ENCODE measurements around the gene COPB1.
A peak's percentile ranks its signal among the peaks of the same experiment; 100 is the strongest.

The COPB1 gene

DNA sequence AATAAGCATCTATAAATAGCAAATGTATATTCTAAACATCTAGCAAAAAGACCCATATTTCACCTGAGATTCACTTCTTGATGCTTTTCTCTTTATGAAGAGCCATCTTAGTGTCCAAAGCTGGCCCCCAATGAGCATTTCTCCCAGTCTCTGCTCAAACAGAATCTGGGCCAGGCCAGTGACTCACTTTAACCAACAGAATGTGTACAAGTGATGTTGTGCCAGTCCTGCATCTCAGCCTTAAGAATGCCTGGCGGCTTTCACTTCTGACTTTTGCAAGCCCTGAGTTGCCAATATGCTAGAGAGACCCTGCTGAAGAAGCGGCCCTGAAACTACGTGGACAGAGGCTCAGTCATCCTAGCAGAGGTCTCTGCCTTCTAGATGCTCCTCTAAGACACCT, 6.9 kb upstream of the COPB1 start:
- no peak for DNase-seq

DNA sequence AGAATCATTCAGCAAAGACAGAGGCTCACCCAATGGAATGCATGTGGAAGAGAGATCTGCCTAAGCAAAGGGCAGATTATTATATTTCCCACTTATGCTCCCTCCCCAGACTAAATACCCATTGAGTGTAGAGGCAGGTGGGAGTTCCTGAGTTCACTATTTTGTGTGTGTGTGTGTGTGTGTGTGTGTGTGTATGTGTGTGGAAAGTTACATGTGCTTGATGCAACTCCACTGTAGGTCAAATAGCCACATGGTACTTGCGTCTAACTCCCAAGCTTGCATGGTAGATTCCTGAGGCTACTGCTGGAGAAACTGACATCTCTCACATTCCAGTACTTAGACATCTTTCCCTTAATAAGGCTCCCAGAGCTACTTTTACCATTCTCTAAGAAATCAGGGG, 3.4 kb upstream of the COPB1 start:
- no peak for DNase-seq

DNA sequence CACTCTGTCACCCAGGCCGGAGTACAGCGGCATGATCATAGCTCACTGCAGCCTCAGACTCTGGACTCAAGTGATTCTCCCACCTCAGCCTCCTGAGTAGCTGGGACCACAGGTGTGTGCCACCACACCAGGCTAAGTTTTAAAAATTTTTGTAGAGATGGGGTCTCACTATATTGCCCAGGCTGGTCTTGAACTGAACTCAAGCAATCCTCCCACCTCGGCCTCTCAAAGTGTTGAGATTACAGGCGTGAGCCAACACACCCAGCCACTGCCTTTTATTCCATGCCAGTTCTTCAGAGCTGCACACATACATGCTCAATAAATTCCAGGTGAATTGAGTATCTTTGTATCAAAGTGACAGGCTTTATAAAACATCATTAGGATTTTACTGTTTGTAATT, 2.4 kb upstream of the COPB1 start:
- no peak for DNase-seq

DNA sequence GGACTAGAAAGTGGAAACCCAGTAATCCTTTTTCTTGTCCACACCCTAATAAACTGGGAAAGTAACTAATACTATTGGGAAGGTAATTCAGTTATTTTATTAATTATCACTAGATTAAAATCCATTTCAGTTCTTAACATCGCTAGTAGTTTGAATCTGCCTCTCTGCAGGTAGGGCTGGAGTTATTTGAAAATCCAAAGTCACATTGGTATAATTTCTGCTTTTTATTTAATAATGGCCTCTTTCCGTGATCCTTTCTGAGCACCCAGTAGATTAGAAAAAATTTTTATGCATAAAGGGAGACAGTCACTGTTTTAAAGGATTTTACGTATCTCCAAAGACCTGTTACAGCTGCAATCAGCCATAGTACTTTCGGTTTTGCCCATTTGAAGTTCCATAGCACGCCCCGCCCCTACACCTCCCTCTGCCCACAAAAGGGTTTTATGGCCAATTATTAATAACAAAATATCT, 605 bp upstream of the COPB1 start:
- DNase-seq = peak in 11 of 58 donors; percentile 0 to 10 (median 3)

DNA sequence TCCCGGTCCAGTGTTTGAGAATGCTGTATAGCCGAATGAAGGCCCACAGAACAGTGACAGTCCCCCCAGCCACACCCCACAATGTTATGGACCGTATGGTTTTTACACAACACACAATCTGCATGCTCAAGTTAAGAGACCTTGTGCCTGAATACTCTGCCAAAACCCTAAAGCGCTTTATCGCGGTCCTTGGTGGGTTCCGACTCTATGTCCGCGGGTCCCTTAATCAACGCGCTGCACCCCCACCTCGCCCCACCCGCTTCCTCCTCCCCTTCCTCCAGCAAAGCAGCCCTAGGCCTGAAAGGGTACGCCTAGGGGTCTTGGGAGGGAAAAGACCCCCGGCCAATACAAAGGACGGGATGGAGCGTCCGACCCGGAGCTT, 442 bp downstream of the COPB1 start:
- peak in 8 of 58 donors; percentile 36 to 57 (median 42) for DNase-seq

DNA sequence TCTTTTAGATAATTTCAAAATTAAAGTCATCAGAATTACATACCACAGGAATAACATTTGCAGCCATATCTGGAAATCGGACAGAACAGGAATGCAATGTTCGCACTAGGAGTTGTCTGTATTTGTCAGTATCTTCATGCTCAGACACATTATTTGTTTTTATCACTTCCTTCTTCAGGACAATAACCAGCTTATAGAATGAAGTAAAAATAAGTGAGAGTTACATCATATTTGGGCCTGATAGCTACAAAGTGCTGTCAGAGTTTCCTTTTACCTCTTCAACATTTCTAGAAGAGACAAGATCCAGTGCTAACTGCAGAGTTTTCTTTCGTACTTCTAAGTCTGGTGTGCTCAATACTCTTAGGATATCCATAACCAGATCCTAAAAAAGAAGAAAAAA, 18.9 kb downstream of the COPB1 start:
- DNase-seq = no peak

DNA sequence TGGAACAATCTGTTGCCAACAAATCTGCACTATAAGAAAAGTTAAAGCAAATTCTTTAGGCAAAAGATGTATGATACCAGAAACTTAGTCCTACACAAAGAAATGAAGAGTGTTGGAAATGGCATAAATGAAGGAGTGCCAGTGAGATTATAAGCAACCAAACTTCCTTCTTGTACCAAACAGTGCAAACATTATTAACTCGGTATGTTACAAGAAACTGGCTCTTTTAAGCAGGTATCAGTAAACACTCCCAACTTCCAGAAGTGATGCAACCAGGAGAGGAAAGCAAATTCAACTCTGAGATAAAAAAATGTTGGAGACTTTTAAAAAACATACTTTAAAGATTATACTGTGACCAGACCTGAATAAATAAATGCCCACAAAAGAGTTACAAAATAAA, 28.5 kb downstream of the COPB1 start:
- no peak for DNase-seq

DNA sequence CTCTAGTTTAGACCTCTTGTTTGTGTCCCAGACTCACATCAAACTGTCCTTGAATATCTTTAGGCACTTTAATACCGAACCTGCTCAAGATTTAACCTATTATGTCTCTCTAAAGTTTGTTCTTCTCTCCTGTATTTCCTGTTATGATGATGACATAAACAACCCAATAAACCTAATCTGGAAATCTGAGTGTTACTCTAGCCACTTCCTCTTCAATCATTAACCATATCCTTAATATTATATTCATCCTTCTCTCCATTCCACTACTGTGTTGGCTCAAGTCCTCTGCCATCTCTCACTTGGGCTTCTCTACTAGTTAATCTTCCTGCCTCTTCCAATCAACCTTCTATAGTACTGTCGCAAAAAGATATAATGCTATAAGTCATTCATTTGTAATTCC, 36.0 kb downstream of the COPB1 start:
- DNase-seq = no peak

DNA sequence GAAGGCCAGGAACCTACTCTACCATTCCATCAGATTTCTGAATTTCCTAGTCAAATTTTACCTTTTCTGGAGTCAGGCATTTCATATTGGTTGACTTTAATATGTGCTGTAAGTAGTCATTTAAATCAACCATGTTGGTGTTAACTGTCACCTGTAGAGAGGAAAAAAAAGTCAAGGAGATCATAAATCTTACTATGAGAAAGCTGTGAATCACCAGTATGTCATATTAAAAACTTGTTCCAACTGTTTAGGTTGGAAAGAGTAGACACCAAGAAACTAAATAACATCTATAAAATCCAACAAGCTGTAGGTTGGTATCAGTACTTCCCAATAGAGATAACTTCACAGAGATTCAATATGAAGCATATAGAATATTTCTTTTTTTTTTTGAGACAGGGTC, 39.5 kb downstream of the COPB1 start:
- DNase-seq = no peak

DNA sequence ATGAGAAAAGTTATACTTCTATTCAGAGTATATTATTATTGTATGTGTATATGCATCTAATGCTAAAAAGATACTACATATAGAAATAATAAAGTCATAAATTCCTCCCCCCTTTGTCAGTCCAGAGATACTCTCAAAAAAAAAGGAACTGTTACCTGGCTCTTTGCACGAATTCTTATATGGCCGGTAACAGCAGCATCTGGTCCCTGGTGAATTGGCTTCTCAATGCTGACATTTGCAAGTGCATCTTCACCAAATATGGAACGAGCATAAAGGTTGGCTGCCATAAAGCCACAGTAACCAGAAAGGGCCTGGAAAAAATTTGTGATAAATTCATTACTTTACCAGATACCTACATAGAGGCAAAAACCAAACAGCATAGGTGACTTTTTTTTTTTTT, 41.2 kb downstream of the COPB1 start:
- no peak for DNase-seq

DNA sequence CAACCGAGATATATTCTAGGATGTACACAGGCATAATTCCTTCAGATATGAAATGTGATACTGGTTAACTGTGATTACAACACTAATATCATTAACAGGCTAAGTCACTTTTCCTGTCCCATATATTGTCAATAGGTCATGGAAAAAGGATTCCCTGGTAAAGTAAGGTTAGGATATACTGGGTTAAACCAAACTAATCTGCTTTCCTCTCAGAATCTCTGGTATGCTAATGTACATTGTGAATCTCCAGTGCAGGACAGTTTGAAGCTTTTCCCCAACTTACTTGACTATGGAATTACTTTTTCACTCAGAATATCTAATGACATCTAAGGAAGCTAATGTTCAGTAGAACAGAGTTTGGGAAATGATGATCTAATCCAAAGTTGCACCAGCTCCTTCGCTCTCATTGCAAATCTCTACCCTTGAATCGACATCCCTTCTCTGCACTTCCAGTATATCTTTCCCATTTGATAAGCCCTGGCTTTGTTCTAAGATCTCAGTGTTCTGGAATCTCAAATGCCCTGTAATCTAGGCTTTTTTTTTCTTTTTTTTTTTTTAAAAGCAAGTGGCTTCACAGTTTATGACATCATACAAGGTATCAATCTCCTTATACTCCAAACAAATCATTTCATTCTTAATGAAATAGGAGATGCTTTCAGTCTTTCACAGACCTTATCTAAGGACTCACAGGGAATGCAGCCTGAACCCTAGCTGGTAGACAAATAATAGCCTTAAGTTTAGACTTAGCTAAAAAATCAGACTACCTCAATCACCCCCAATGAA, 43.8 kb downstream of the COPB1 start:
- no peak for DNase-seq

DNA sequence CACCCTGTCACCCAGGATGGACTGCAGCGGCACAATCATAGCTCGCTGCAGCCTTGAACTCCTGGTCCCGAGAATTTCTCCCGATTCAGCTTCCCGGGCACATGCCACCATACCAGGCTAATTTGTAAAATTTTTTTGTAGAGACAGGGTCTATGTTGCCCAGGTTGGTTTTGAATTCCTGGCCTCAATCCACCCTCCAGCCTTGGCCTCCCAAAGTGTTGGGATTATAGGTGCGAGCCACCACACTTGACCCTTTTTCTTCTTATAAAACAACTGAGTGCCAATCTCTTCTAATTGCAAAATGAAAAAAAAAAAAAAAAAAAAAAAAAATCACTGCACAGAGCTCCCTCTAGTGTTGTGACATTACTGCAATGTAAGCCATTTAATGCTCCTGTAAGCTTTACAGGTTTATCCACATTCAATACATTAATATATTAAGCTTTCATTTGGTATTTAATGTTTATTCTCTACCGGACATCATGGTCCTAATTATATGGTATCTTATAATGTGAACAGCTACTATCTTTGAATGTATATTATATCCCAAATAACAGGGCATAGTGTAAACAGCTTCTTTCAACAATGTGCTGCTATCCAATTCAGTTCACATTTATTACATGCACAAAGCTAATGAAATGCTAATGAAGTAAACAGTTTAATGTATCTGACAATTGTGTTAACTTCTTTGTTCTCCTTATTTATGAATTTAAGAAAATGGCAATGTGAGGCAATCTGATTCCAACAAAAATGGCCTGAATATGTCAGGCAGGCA, 44.6 kb downstream of the COPB1 start:
- DNase-seq = no peak

DNA sequence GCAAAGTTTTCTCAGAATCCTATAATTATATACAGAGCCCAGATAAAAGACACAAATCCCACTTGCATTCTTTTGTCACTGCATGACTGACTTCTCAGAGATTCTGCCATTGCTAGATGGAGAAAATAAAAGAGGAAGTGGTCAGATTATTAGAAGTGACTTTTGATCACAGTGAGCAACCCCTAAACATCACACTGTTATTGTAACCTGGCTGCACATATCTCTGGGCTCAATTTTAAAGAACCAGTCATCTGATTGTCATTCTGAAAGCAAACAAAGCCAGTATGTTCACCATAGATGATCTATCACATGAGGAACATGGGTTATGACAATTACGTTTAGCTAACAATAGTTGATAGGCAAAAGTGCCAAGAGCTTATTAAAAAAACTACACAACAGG, 47.8 kb downstream of the COPB1 start:
- no peak for DNase-seq

DNA sequence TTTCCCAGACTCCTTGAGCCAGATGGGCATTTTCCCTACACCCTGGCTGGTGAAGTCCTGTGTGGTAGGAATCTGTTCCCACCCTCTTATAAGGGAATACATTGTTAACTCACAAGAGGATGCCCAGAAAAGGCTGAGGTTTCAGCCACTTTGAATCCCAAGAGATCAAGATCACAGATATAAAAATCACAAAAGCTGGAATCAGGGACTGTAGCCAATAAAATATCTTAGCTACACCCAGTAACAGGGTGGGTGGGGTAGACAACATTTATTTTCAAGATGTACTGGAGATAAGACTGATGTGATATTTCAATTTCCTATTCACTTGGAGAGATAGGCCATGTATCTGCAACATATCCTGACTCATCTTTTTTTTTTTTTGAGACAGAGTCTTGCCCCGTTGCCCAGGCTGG, 50.3 kb downstream of the COPB1 start:
- no peak for DNase-seq

DNA sequence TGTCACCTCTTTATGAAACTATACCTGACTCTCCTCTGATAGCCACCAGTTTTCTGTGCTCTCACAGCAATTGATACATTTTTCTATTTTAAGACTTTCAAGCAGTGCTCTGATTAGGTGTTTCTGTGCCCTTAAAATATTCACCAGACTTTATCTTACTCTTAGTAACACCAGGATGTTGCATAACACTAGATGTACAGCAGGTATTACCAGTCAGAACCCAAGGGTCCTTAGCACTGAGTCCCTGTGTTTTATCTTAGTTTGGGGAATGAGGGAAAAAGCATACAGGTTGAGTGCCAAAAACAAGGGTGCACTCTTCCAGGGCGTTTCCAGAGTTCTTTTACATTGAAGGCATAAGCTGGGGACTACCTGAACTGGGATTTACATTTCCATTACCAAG, 51.4 kb downstream of the COPB1 start:
- no peak for DNase-seq

DNA sequence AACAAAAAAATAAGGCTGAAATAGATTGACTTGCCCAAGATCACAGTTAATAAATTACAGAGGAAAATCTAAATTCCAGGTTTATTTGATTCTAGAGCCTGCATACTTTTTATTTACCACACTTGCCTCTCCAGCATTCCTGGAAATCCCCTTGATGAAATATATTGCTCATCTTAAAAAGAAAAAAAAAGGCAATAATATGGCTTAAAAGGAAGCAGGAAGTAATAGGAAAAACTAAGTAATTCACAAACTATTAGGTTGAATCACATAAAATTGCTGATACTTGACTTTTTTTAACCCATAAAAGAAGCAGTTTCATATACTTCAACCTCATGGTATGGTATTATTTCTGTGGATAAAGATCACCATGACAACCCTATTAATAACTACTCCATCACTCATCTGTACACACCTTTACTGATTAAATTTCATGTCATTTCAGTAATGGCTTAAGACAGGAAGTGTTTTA, 52.9 kb downstream of the COPB1 start:
- DNase-seq = no peak

DNA sequence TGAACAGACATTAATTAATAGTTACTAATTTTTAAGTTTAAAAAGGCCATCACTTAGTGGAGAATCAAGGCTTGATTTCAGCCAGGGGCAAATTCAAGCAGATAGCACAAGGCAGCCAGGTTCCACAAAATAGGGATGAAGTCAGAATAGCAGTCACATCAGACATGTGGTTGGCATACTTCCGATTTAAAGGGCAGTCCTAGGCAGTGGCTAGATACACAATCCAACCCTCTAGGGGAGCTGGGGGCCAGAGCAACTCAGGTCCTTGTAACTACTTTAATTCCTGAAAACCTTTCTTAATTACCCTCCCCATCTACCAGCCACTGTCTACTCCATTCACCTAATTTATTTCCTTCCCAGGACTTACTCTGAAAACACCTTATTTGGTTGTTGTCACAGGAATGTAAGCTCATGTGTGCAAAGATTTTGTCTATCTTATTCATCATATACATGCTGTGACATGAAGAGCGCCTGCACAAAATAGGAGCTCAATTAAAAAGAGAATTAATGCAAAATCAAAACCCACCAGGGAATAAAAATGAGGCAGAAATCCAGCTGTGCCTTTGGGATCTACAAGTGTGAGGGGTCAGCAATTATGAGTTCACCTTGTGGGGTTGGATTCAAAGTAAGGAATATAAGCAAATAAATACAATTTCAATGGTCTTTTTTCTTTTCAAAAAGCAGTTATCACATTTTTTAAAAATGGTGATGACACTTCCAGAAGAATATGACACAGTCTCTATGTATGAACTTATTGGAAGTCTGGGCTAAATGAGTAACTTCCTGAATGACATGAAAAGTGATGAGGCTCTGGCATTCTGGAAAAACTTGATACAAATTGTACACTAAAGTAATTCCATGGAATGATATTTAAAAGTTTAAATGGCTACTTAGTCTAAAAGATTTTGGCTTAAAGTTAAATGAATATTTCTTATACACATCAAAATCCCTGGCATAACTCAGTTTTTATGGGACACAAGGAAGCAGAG, 53.8 kb downstream of the COPB1 start:
- no peak for DNase-seq

DNA sequence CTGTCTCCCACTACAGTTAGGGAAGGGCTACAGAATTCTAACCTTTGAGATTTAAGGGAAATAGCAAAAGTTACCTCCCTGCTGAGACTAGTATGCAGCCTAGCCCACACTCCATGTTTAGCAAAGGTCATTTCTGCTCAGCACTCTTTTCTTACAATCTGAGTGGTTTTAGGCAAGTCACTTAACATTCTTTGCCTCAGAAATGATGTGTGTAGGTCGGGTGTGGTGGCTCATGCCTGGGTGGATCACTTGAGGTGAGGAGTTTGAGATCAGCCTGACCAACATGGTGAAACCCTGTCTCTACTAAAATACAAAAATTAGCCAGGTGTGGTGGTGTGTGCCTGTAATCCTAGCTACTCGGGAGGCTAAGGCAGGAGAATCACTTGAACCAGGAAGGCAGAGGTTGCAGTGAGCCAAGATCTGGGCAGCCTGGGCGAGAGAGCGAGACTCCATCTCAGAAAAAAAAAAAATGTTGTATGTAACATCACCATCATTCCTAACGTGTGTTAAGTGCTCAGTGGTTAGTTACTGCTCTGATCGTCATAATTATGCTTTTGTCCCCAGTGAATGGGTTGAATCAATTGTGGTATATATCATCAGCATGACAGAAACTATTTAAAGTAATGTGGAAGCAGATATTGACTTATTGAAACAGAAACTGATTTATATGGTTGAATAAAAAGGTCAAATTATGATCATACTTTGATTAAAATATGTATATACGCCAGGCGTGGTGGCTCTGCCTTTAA, 55.0 kb downstream of the COPB1 start:
- no peak for DNase-seq

DNA sequence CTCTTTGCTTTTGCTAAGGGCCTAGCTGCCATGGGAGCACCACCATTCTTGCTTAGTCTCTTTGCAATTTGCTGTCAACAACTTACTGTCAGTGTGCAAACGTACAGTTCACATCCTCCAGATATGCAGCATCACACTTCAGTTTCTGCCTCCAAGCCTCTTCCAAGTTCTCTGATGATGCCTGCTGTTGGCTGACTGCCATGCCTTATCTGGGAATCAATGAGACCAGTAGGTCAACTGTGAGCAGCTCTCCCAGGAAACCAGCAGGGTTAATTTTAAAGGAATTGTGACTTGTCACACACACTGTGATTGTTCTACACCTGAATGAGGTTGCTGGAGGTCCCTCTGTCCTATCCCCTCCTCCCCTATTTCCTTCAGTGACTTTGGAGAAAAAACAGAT, 56.0 kb downstream of the COPB1 start:
- peak in 10 of 58 donors; percentile 1 to 44 (median 6) for DNase-seq

DNA sequence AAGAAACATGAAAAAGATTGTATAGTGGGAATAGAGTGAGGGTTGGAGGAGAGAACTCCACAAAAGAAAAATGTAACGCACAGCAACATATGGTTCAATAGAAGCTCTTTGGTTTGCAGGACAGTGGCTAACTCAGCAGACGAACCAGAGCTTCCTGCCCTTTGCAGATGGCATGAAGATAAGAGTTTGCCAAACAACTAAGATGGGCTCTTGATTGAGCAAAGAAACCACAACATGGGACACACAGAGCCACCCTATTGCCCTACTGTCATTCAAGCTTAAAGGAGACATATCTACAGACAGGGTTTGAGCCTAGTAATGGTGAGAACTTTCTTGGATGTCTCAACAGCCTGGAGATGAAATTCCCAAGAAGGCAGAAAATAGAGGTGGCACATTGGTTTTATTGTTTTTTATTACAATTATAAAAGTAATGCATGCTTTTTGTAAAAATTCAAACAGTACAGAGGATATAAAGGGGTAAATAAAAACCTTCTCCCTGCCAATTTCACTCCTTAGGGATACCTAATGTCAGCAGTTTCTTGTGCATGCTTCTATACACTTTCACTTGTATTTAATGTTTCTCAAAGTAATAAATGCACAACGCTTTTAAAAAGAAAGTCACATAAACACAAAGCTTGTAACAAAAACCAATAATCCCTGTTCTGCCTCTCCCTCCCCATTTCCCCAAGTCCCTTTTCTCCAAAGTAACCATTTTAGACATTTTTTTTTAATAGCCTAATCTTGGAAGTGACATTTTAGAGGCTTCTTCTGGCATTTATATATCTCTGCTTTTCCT, 63.7 kb downstream of the COPB1 start:
- no peak for DNase-seq
